Esophagus squamous epithelium (tissue), 5 donors: ENCODE data around the gene GLIS2. TPM values are rescaled to one million over a fixed set of nuclear protein-coding genes. Genes with fewer than 3 reads are reported as not detected.

Source experiments
- DNase-seq: peaks from one replicate; lab custom pipeline; 2025; lab: John Stamatoyannopoulos, UW
- H3K27ac ChIP-seq, 4 donors: fragments of 200-600 bp; sonication (generic); one replicate each; pipeline ENCODE4 v1.5.1; 2016 to 2019; ENCODE audit warnings: mild to moderate bottlenecking in 1 of 4
- H3K27me3 ChIP-seq, 4 donors: fragments of 200-600 bp; sonication (generic); 1 replicate in 3 of 4; 2 replicates in 1 of 4; pipeline versions ENCODE4 v1.5.1 to v1.6.0; 2017 to 2021; ENCODE audit warnings: antibody characterized with exemption in 1 of 4
- H3K36me3 ChIP-seq, 3 donors: fragments of 200-600 bp; sonication (generic); one replicate each; pipeline ENCODE4 v1.5.1; 2016 to 2019
- H3K4me1 ChIP-seq, 3 donors: fragments of 200-600 bp; sonication (generic); one replicate each; pipeline ENCODE4 v1.5.1; 2017 to 2019
- H3K4me3 ChIP-seq, 4 donors: fragments of 200-600 bp; sonication (generic); 1 replicate in 3 of 4; 2 replicates in 1 of 4; pipeline ENCODE4 v1.5.1; 2016 to 2019; ENCODE audit warnings: mild to moderate bottlenecking in 2 of 4, moderate library complexity in 1 of 4
- H3K9me3 ChIP-seq, 3 donors: fragments of 200-600 bp; sonication (generic); one replicate each; pipeline ENCODE4 v1.5.1; 2016 to 2019
- CTCF ChIP-seq, 6 experiments: fragments of 450-650 bp in 4 of 6; fragments of 200-600 bp in 2 of 6; sonication (generic) in 2 of 6; IDR thresholded peaks; one replicate each; pipeline ENCODE4 v1.5.1; 2016 to 2019; ENCODE audit warnings: antibody characterized with exemption in 6 of 6, mild to moderate bottlenecking in 4 of 6, moderate library complexity in 4 of 6
- POLR2A ChIP-seq, 4 donors: fragments of 450-650 bp; IDR thresholded peaks; one replicate each; pipeline ENCODE4 v1.6.1; 2017; ENCODE audit warnings: antibody characterized with exemption in 4 of 4, mild to moderate bottlenecking in 4 of 4, moderate library complexity in 3 of 4
- WGBS, 2 donors: methylation state at CpG; one replicate each; pipeline ENCODE4 v1.1.5; 2018; 5-methylcytosine and 5-hydroxymethylcytosine counted together
- intact Hi-C: fragments of 100-400 bp; cut with DNase I; formaldehyde crosslinking; loops from one replicate; pipeline ENCODE4 v1.15.0; 2022
- total RNA-seq, 4 donors: library from RNA; depleted of rRNA; stranded (reverse); fragments of >200 nt; gene quantifications; one replicate each; pipeline ENCODE4 v1.1.0, GENCODE V29; 2016
- donor health status: DM: yes; HTN: yes; CAD: no.

Gene GLIS2
- total RNA-seq, 4 donors from 2014 or later: 0.30 to 1.7 (median 0.67) TPM

DNA sequence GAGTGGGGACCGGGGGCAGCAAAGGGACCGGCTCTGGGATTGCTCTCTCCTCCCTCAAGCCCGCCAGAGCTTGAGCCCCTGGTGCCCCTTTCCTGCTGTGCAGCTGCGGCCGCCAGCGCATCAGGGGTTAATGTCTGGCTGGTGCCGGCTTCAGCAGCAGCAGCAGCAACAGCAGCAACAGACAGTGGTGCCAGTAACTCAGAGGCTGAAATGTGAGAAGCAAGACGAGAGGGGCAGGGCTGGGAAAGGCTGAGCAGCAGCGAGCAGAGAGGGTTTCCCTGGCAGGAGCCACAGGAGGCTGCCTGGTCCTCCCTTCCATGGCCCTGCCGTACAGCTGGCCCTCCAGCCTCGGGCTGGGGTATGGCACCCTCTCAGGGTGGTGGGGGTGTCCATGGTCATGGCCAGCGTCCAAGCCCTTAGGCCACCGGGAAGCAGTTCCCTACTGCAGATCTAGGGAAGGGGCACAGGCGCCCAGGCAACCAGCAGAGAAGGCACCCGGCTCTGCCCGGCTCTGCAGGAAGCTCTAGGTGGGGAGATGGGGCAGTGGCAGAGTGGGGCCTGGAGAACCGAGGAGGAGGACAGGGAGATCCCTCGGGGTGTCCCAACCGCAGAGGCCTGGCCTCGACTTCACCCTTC, 21.9 kb upstream of the GLIS2 start:
- TF ChIP-seq CTCF (IDR thresholded peaks at IDR 0.05) (no peak), POLR2A (IDR thresholded peaks at IDR 0.05) (no peak)
- no peak for DNase-seq
- Histone ChIP-seq H3K9me3 (no peaks in the 10 kb centered on the region), H3K27me3 (no peaks in the 10 kb centered on the region), H3K36me3 (no peaks in the 10 kb centered on the region), H3K4me3 (peak overlapping the region in 1 of 4 donors; percentile 2), H3K4me1 (peaks cover 17 to 45% (median 25%) of the 10 kb centered on the region in 3 donors), H3K27ac (peak overlapping the region in 3 of 4 donors; percentile 39 to 62 (median 41))
- intact Hi-C loops: no loop called here
- WGBS, 2 donors: 5 to 7% methylated on average over 7 to 10 of the region's 20 CpGs

DNA sequence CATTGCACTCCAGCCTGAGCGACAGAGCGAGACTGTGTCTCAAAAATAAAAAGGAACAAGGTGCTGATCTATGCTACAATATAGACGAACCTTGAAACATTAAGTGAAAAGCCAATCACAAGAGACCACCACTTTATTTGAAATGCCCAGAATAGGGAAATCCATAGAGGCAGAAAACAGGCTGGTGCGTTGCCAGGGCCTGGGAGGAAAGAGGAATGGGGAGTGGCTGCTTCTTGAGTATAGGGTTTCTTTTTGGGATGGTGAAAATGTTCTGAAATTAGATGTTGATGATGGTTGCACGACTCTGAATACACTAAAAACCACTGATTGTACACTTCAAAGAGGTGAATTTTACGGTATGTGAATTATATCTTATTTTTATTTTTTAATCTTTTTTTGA, 20.3 kb upstream of the GLIS2 start:
- DNase-seq: no peak
- TF ChIP-seq CTCF (IDR thresholded peaks at IDR 0.05) (no peak), POLR2A (IDR thresholded peaks at IDR 0.05) (no peak)
- intact Hi-C loops: no loop called here
- no peaks in the 10 kb centered on the region for H3K27me3 ChIP-seq
- no peaks in the 10 kb centered on the region for H3K9me3 ChIP-seq
- no peak overlapping the region for H3K27ac ChIP-seq
- H3K4me3 ChIP-seq: no peak overlapping the region
- no peaks in the 10 kb centered on the region for H3K36me3 ChIP-seq
- 81% methylated on average over 6 of the region's 6 CpGs for WGBS, 2 donors
- H3K4me1 ChIP-seq: peaks cover 28 to 52% (median 34%) of the 10 kb centered on the region in 3 donors

- DNase-seq: no peak
- H3K9me3 ChIP-seq: no peaks in the 10 kb centered on the region
- 74 to 88% methylated on average over 5 of the region's 6 CpGs for WGBS, 2 donors
- no peak overlapping the region for H3K4me3 ChIP-seq
- H3K36me3 ChIP-seq: no peaks in the 10 kb centered on the region
- H3K27ac ChIP-seq: no peak overlapping the region
- peaks cover 28 to 42% (median 30%) of the 10 kb centered on the region in 3 donors for H3K4me1 ChIP-seq
- H3K27me3 ChIP-seq: no peaks in the 10 kb centered on the region
- TF ChIP-seq CTCF (IDR thresholded peaks at IDR 0.05) (no peak), POLR2A (IDR thresholded peaks at IDR 0.05) (no peak)
- intact Hi-C loops: no loop called here
Measured at GRCh38 chr16:4297480-4297879, 18.4 kb upstream of the GLIS2 start.

DNA sequence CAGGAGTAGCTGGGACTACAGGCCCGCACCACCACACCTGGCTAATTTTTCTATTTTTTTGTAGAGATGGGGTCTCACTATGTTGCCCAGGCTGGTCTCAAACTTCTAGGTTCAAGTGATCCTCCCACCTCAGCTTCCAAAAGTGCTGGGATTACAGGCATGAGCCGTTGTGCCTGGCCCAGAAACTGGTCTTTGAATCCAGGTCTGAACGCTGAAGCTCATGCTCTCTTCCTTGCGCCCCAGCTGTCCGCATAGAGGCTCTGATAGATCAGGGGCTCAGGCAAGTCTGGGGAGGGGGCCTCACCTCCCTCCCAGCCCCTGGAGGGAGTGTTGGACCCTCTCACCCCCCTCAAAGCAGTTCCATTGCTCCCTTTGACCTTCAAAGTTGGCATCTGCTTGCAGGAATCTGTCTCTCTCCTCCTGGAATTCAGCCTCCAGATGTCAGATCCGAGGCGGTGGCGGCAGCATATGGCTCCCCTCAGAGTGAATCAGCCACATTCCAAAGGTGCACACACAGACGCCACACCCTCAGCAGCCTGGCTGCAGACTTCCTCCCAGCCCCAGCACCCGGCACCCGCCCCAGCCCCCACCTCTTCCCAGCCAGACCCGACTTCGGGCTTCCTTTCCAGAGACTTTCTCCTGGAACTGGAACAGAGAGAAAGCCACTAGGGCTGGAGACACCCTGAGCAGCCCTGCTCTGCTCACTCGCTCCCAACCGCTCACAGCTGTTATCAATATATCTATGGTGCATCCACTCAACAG, 16.9 kb upstream of the GLIS2 start:
- Histone ChIP-seq H3K9me3 (no peaks in the 10 kb centered on the region), H3K27me3 (no peaks in the 10 kb centered on the region), H3K36me3 (no peaks in the 10 kb centered on the region), H3K27ac (peak overlapping the region; percentile 65 to 88 (median 76)), H3K4me1 (peaks cover 21 to 30% (median 23%) of the 10 kb centered on the region in 3 donors), H3K4me3 (peak overlapping the region in 1 of 4 donors; percentile 35)
- TF ChIP-seq POLR2A (IDR thresholded peaks at IDR 0.05): no peak
- no peak for TF ChIP-seq CTCF (IDR thresholded peaks at IDR 0.05)
- intact Hi-C loops: no loop called here
- no peak for DNase-seq
- 32 to 42% methylated on average over 4 to 6 of the region's 15 CpGs for WGBS, 2 donors

DNA sequence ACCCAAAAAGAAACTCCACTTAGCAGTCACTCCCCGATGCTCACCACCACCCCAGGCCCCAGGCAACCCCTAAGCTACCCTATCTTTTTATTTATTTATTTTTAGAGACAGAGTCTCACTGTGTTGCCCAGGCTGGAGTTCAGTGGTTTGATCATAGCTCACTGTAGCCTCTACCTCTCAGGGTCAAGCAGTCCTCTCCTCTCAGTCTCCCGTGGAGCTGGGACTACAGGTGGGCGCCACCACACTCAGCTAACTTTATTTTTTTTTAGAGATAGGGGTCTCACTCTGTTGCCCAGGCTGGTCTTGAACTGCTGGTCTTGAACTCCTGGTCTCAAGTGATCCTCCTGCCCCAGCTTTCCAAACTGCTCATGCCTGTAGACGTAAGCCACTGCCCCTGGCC, 14.7 kb upstream of the GLIS2 start:
- no peak for DNase-seq
- H3K27ac ChIP-seq: no peak overlapping the region
- H3K36me3 ChIP-seq: no peaks in the 10 kb centered on the region
- H3K4me1 ChIP-seq: peaks cover 16 to 26% (median 20%) of the 10 kb centered on the region in 3 donors
- H3K27me3 ChIP-seq: no peaks in the 10 kb centered on the region
- 94 to 100% methylated on average over 3 to 4 of the region's 4 CpGs for WGBS, 2 donors
- TF ChIP-seq CTCF (IDR thresholded peaks at IDR 0.05) (no peak), POLR2A (IDR thresholded peaks at IDR 0.05) (no peak)
- intact Hi-C loops: no loop called here
- no peak overlapping the region for H3K4me3 ChIP-seq
- H3K9me3 ChIP-seq: no peaks in the 10 kb centered on the region
